ENCODE results near the gene TAS2R39.

Gene TAS2R39

GRCh38 chr7:143216686-143217085 lies 33.5 kb downstream of the TAS2R39 start:
- DNase-seq: no peak

GRCh38 chr7:143217806-143218205 lies 34.6 kb downstream of the TAS2R39 start:
- no peak for DNase-seq

- no peak for DNase-seq
Observed at GRCh38 chr7:143221286-143221685, 38.1 kb downstream of the TAS2R39 start.

- no peak for DNase-seq
Observed at GRCh38 chr7:143221737-143222136, 38.5 kb downstream of the TAS2R39 start, which contains the start of gene TAS2R40. TSS of gene TAS2R40 (plus strand) at chr7:143222037. CDS start at chr7:143222079, 42 bp downstream.

- DNase-seq: no peak
Observed at GRCh38 chr7:143222782-143223181, 39.6 kb downstream of the TAS2R39 start.

- no peak for DNase-seq
Observed at GRCh38 chr7:143223784-143224183, 40.6 kb downstream of the TAS2R39 start.

- no peak for DNase-seq
Observed at GRCh38 chr7:143225047-143225446, 41.8 kb downstream of the TAS2R39 start.

GRCh38 chr7:143227806-143228205 lies 44.6 kb downstream of the TAS2R39 start:
- DNase-seq: no peak

GRCh38 chr7:143229054-143229790 lies 46.0 kb downstream of the TAS2R39 start:
- DNase-seq: no peak

- DNase-seq: no peak
Observed at GRCh38 chr7:143230602-143231457, 47.6 kb downstream of the TAS2R39 start.
